ENCODE results near the gene ATP13A2.

GRCh38 chr1:17021896-17022295 is 10.2 kb upstream of the ATP13A2 start:
- TF ChIP-seq EZH2phosphoT487 (IDR thresholded peaks at IDR 0.05; ENCODE audit: borderline replicate concordance, low read depth, low read length) = no peak
- TF ChIP-seq CTCF (conservative IDR thresholded peaks at IDR 0.05; ENCODE audit: low read length) = no peak
